ENCODE results near the gene MORN2.

The MORN2 gene

DNA sequence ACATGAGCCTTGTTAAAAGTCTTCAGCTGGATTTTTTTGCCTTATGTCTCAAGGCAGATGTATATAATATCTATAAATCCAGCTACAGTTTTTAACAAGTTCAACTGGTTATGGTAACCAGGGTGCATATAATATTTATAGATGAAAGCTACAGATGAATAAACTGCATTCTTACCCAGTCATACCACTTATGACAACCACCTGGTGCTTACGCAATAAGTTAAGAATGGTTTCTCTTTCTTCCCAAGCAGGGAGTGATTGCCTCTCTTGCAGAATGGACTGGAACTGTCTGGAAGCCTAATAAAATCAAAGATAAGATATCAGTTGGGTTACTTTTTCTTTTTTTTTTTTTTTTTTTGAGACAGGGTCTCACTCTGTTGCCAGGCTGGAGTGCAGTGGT, 19.6 kb upstream of the MORN2 start:
- H3K79me2 ChIP-seq (ENCODE audit: insufficient read depth, low read length): no peaks in the 10 kb centered on the region
- H3F3A ChIP-seq (ENCODE audit: insufficient read depth, low read length): no peaks in the 10 kb centered on the region
- H3K9me3 ChIP-seq (ENCODE audit: low read length): no peaks in the 10 kb centered on the region
- H3K4me1 ChIP-seq (ENCODE audit: insufficient read depth, low read length, severe bottlenecking): no peaks in the 10 kb centered on the region
- H3K36me3 ChIP-seq (ENCODE audit: insufficient read depth, low read length): peaks cover 63% of the 10 kb centered on the region
- H4K20me1 ChIP-seq (ENCODE audit: insufficient read depth, low read length): no peaks in the 10 kb centered on the region
- no peak overlapping the region for H3K27ac ChIP-seq (ENCODE audit: low read depth, low read length, poor library complexity, severe bottlenecking)
- H3K4me2 ChIP-seq (ENCODE audit: low read length): no peak overlapping the region
- H3K4me3 ChIP-seq (ENCODE audit: low read depth, low read length, poor library complexity, severe bottlenecking): no peak overlapping the region
- no peaks in the 10 kb centered on the region for H3K9me2 ChIP-seq (ENCODE audit: low read depth, low read length)
- no peaks in the 10 kb centered on the region for H3K27me3 ChIP-seq (ENCODE audit: insufficient read depth, low read length)
- no peak overlapping the region for H2AFZ ChIP-seq (ENCODE audit: low read length)
- H3K9ac ChIP-seq (ENCODE audit: low read length): no peak overlapping the region
- TF ChIP-seq CTCF (IDR thresholded peaks at IDR 0.05; ENCODE audit: low read length) (no peak), EZH2 (IDR thresholded peaks at IDR 0.05; ENCODE audit: borderline replicate concordance, low read length) (no peak)

DNA sequence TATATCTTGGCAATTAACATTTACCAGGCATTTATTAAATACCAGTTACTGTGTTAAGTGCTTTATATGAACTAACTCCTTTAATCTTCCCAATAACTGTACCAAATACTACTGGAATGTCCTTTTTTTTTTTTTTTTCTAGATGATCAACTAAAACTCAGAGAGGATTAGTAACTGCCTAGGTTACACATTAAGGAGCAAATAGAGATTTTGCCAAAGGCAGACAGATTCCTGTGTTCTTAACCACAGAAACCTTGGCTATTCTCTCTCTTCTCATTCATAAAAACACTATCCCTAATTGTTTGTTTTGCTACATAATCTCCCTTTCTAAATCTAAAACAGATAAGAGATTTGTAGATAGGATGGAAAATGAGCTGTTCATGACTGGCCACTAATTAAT, 13.3 kb upstream of the MORN2 start:
- no peaks in the 10 kb centered on the region for H3K27me3 ChIP-seq (ENCODE audit: insufficient read depth, low read length)
- H4K20me1 ChIP-seq (ENCODE audit: insufficient read depth, low read length): no peaks in the 10 kb centered on the region
- H3K4me2 ChIP-seq (ENCODE audit: low read length): no peak overlapping the region
- no peak overlapping the region for H3K27ac ChIP-seq (ENCODE audit: low read depth, low read length, poor library complexity, severe bottlenecking)
- no peaks in the 10 kb centered on the region for H3K9me2 ChIP-seq (ENCODE audit: low read depth, low read length)
- no peak overlapping the region for H2AFZ ChIP-seq (ENCODE audit: low read length)
- no peaks in the 10 kb centered on the region for H3K9me3 ChIP-seq (ENCODE audit: low read length)
- no peaks in the 10 kb centered on the region for H3K79me2 ChIP-seq (ENCODE audit: insufficient read depth, low read length)
- H3K4me1 ChIP-seq (ENCODE audit: insufficient read depth, low read length, severe bottlenecking): no peaks in the 10 kb centered on the region
- TF ChIP-seq CTCF (IDR thresholded peaks at IDR 0.05; ENCODE audit: low read length) (no peak), EZH2 (IDR thresholded peaks at IDR 0.05; ENCODE audit: borderline replicate concordance, low read length) (no peak)
- H3K36me3 ChIP-seq (ENCODE audit: insufficient read depth, low read length): peaks cover 61% of the 10 kb centered on the region
- no peak overlapping the region for H3K4me3 ChIP-seq (ENCODE audit: low read depth, low read length, poor library complexity, severe bottlenecking)
- no peak overlapping the region for H3K9ac ChIP-seq (ENCODE audit: low read length)
- no peaks in the 10 kb centered on the region for H3F3A ChIP-seq (ENCODE audit: insufficient read depth, low read length)

GRCh38 chr2:38863061-38863695, 12.6 kb upstream of the MORN2 start:
- no peak overlapping the region for H2AFZ ChIP-seq (ENCODE audit: low read length)
- no peak overlapping the region for H3K9ac ChIP-seq (ENCODE audit: low read length)
- no peaks in the 10 kb centered on the region for H3K27me3 ChIP-seq (ENCODE audit: insufficient read depth, low read length)
- H3K9me2 ChIP-seq (ENCODE audit: low read depth, low read length): no peaks in the 10 kb centered on the region
- no peak overlapping the region for H3K27ac ChIP-seq (ENCODE audit: low read depth, low read length, poor library complexity, severe bottlenecking)
- H3K4me1 ChIP-seq (ENCODE audit: insufficient read depth, low read length, severe bottlenecking): no peaks in the 10 kb centered on the region
- no peaks in the 10 kb centered on the region for H3F3A ChIP-seq (ENCODE audit: insufficient read depth, low read length)
- H3K9me3 ChIP-seq (ENCODE audit: low read length): no peaks in the 10 kb centered on the region
- no peak overlapping the region for H3K4me2 ChIP-seq (ENCODE audit: low read length)
- TF ChIP-seq CTCF (IDR thresholded peaks at IDR 0.05; ENCODE audit: low read length): no peak
- no peak for TF ChIP-seq EZH2 (IDR thresholded peaks at IDR 0.05; ENCODE audit: borderline replicate concordance, low read length)
- no peaks in the 10 kb centered on the region for H3K79me2 ChIP-seq (ENCODE audit: insufficient read depth, low read length)
- no peaks in the 10 kb centered on the region for H4K20me1 ChIP-seq (ENCODE audit: insufficient read depth, low read length)
- H3K4me3 ChIP-seq (ENCODE audit: low read depth, low read length, poor library complexity, severe bottlenecking): no peak overlapping the region
- H3K36me3 ChIP-seq (ENCODE audit: insufficient read depth, low read length): peaks cover 57% of the 10 kb centered on the region

Data from OCI-LY1 (cell line).